HG03280 (cell line): ENCODE measurements around the gene SIX2.
"Not testable (repeated sequence)": the region's sequence is repeated elsewhere in the genome, so short reads cannot be mapped to it uniquely, and the experiment has no call there.

Experiments used
- ATAC-seq: cut with Tn5 transposase; IDR thresholded peaks from one replicate; pipeline ENCODE4 v1.9.1; 2021; ENCODE audit warnings: mild to moderate bottlenecking, moderate library complexity; ENCODE audit not compliant: unreplicated experiment

Gene SIX2

DNA sequence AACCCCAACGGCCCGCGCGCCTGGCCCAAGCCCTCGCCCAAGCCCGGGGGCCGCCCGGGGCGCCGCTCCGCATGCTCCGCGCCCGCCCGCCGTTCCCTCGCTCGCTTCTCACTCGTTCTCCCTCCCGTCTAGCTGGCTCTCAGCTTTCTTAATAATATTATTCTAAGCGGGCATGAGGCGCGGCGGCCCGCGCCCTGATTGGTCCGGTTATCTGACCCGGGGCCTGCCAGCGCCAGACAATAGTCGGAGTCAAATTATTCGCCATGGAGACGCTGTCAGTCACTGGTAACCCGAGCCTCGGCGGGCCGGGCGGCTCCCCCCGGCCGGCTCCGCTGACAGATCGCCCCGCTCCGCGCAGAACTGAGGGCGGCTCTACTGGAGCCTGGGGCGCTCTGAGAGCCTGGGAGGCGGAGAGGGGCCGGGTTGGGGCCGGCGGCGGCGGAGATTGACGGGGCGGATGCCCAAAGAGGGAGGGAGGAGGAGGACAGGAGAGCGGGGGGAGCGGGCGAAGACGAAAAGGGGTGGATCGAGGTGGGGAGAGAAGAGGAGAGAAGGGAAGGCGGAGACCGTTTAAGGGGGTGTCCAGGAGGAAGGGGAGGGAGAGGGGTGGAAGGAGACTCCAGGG, at the start of gene SIX2:
Gene SIX2, minus strand, starts transcription at position 150 of the 625 bp plus-strand sequence. CDS start 342 bp downstream, outside the sequence.
- ATAC-seq: no peak

DNA sequence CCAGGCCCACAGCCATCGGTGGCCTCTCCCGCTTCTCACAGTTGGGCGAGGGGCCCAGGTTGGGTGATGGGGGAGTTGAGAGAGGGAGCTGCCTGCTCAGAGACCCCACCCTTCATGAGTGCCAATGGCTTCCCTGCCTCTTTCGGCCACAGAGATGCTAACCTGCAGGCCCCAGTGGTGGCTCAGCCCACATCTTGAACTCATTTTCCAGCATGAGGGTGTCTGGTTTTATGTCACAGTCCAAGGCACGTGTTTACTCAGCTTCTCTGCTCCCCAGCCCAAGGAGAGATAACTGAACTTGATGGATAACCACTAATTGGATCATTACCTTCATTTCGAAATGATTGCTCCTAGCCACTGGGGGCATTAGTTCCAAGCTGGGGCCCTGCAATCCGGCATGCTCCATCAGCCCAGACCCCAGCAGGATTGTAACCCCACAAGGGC, 45.9 kb upstream of the SIX2 start:
- ATAC-seq: no peak

DNA sequence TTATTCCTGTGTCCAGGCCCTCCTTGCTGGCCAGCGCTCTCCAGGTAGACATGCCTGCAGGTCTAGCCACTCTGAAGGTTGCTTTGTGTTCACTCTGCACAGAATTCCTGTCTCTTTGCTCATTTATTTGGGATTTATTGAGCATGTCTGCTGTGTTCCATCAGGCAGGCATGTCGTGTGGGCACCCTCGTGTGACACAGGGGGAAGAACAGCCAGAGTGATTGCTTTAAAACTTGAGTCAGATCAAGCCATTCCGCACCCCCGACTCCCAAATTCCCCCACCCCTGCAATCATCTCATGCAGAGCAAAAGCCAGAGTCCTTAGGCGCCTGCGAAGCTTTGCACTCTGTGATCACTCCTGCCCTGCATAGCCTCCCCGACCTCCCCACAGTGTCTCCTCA, 44.7 kb upstream of the SIX2 start:
- no peak for ATAC-seq

DNA sequence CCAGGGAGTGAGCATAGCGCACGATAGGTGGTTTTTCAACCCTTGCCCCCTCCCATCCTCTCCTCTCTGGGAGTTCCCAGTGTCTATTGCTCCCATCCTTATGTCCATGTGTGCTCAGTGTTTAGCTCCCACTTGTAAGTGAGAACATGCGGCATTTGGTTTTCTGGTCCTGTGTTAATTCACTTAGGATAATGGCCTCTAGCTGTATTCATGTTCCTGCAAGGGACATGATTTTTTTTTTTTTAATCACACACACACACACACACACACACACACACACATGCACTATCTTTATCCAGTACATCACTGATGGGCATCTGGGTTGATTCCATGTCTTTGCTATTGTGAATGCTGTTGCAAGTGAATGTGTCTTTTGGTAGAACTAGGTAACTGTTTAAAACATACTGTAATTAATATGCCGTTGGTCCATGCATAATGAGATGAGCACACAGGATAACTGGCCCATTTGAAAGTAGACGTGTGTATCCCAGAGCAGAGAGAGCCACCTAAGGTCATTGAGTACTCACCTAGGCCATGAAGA, 43.2 kb upstream of the SIX2 start:
- ATAC-seq: no peak

DNA sequence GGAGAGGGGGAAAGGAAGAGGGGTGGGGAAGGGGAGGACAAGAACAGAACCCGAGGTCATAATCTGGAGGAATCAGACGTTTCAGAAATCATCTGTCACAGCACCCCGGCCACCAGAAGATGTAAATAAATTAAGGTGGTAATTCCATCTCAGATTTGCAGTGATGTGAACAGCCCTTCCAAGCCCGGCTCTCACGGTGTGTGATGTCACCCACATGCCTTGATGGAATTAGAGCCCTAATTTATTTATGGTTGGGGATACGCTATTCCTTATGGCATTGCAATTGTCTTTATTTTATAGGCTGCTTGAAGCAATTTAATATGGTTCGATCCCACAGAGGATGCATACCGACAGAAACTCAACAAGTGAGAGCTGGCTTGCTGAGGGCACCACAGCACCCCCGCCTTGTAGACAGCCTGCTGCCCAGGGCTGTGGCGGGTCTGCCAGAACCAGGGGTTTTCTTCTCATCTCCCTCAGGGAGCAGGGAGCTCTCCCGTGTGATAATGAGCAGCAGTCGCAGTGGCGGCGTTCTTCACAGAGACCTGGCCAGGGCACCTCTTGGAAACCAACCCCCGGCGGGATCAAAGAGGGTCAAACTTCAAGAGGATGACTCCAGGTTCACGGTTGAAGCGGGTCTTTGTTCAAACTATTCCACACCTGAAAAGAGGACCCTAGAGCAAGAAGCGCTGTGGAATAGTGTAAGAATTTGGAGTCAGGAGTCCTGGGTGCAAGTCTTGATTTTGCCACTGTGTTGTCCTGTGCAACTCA, 40.5 kb upstream of the SIX2 start:
- ATAC-seq: no peak

DNA sequence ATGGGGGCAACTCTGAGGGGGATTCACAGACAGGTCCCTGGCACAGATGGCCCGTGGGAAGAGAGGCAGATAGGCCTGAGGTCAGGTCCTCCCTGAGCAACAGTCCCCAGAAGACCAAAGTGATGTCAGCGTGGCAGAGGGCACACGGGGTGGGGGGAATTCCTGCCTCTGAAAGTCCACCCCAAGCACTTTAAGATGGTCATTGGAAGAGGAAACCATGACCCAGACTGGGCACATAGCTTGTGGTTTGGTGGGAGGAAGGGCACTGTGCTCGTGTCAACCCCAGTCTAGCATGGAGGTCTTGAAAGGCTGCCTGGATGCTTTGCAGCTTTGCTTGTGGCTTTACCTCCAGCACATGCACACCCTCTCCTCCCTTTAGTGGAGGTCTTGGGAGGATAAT, 38.0 kb upstream of the SIX2 start:
- ATAC-seq: no peak

DNA sequence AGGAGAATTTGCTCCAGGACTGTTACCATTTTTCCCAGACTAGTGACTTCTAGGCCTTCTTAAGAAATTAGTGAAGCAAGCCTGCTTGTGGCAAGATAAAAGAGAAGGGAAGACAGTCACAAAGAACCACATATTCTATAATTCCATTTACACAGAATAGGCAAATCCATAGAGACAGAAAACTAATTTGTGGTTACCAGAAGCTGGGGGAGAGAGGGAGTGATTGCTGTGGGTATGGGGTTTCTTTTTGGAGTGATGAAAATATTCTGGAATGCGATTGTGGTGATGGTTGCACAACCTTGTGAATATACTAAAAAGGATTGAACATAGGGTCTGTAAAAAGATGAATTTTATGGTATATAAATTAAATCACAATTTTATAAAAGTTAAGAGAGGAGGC, 37.5 kb upstream of the SIX2 start:
- no peak for ATAC-seq

DNA sequence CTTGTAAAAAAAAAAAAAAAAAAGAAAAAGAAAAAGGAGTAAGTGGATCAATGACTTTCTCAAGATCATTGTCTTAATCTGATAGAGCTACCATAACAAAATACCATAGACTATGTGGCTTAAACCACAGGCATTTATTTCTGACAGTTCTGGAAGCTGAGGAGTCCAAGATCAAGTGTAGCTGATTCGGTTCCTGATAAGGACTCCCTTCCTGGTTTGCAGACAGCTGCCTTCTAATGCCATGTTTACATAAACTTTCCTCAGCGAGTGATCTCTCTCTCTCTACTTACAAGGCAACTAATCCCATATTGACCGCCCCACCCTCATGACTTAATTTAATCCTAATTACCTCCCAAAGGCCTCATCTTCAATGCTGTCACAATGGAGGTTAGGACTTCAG, 36.5 kb upstream of the SIX2 start:
- no peak for ATAC-seq

DNA sequence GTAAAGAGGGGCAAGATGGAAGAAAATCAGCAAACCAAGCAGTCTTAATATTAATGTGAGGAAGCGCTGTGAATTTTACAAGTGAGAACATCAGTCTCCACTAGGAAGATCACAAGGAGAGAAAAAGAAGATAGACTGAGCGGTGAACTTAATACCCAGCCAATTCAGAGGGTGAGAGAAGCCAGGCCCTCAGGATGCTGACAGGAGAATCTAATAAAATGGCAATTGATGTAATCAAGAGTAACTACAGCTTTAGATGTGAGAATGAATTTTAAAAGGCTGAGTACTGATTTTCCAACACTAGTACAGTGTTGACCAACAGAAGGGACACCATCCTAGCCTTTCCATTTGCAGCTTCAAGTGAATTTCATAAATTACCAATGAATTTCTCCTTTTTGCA, 35.7 kb upstream of the SIX2 start:
- no peak for ATAC-seq

DNA sequence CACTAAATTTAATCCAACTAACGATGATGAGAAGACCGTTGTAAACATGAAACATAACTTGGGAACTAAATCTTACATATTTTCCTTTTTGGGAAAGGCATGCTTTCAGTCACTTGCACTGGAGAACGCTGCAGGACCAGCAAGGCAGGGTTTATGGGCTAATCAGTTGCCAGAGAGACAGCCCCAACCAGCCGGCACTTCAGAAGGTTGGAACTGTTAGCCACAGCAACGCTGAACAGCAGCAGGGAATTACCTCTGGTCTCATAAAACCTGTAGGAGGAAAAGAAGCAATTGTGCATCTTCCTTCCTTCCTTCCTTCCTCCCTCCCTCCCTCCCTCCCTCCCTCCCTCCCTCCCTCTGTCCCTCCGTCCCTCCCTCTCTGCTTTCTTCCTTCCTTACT, 33.9 kb upstream of the SIX2 start:
- ATAC-seq: no peak

DNA sequence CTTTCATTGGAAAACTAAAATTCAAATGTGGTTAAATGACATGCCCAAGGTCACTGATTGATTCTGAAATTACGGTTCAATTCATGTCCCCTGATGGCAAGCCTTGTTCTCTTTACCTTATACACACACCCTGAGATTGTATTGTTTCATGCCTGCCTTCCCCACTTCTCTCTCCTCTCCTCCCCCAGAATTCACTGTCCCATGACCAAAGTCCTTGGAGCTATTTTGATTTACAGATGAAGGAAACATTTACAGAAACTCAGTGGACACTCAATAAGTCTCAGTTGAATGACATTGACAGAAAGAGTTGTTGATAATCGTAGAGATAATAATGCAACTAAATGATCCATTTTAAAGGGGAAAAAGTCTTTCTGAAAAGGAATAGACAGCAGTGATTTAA, 33.1 kb upstream of the SIX2 start:
- no peak for ATAC-seq

DNA sequence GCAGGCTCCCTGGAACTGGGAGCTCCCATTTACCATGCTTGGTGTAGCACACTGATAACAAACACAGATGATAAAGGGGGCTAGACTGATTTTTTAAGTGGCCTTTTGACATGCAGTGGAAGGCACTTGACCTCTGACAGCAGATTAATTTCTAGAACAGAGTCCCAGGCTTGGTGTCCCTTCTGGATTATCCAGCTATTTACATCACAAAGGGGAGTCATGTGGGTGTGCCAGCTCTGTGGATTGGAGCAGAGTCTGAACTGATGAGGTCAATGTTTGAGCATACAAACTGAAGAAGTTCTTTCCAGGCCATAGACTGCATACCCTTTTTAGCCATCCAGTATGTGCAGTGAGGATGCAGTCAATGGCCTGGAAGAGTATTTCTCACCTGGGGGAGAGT, 31.5 kb upstream of the SIX2 start:
- no peak for ATAC-seq

DNA sequence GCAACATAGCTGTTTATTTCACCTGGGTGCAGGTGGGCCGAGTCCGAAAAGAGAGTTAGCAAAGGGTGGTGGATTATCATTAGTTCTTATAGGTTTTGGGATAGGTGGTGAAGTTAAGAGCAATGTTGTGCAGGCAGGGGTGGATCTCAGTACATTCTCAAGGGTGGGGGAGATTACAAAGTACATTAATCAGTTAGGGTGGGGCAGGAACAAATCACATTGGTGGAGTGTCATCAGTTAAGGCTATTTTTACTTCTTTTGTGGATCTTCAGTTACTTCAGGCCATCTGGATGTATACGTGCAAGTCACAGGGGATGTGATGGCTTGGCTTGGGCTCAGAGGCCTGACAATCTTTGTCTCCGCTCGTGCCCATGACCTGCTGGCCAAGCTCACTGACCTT, 30.6 kb upstream of the SIX2 start:
- ATAC-seq: not testable (repeated sequence)

DNA sequence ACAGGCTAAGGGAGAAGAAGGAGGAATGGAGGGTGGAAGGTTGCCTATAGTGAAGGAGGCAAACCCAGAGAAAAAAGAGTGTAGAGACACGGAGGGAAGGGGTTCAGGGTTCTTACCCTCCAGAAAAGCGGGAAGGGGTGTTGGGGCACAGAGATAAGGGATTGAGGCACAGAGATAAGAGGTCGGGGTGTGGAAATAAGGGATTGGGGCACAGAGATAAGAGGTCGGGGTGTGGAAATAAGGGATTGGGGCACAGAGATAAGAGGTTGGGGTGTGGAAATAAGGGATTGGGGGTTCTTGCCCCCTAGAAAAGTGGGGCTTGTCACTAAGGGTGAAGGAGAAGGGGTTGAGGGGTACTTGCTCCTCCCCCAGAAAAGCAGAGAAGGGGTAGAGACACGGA, 29.6 kb upstream of the SIX2 start:
- not testable (repeated sequence) for ATAC-seq

DNA sequence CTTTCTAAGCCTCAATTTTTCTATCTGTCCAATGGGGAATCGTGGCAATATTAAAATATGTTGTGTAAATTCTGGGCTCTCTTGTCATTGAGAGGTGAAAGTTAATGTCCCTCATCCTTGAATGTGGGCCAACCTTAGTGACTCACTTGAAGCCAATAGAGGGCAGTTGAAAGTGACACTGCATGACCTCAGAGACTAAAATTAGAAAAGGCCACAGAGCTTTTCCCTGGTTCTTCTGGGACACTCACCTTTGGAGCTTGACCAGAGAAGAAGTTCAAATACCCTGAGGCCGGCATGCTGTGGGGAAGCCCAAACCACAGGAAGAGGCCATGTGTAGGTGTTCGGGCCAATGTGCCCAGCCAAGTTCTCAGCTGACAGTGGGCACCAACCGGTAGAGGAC, 24.1 kb upstream of the SIX2 start:
- ATAC-seq: no peak

DNA sequence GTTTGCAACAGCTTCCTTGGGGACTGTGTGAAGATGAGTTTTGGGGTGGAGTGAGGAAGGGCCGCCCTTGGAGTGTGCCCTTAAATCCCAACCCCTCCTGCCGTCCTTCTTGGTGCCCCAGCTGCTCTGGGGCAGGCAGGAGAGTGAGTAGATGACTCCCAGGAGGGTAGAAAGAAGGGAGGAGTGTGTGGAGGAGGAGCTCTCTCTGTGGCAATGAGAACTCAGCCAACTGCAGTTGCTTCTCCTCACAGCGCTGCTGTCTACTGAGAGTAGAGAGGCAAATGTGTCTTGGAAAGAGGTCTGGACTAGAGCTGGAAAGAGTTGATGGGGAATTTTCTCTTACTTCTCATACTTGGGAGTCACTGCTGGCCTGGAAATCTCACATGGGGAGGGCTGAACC, 21.8 kb upstream of the SIX2 start:
- no peak for ATAC-seq

DNA sequence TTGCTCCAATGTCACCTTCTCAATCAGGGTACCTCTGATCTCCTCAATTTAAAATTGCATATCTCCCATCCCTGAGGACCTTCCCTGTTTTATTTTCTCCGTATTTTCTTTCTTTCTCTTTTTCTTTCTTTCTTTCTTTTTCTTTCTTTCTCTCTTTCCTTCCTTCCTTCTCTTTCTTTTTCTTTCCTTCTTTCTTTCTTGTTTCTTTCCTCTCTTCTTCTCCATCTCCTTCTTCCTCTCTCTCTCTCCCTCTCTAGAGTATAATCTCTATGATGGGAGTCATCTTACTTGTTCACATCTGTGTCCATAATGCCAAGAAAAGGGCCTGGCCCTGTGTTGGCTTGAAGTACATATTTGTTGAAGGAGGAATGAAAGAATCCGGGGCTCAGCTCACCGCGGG, 21.3 kb upstream of the SIX2 start:
- no peak for ATAC-seq

DNA sequence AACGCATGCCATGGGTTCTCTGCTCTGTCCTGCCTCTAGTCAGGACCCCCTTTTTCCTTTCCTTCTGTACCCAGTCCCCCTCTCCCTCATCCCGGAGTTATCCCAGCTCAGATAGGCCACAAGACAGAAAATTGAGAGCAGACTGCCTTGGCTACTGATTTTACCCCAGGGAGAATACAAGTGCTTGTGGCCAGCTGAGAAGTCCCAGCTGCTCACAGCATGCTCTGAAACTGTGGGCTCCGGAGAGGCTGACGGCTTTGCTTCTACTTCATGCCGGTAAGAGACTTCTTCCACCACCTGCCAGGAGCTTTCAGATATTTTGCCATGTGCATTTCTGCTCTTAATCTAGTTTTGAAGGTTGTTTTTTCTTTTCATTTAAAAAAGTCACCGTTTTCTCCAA, 20.0 kb upstream of the SIX2 start:
- no peak for ATAC-seq

DNA sequence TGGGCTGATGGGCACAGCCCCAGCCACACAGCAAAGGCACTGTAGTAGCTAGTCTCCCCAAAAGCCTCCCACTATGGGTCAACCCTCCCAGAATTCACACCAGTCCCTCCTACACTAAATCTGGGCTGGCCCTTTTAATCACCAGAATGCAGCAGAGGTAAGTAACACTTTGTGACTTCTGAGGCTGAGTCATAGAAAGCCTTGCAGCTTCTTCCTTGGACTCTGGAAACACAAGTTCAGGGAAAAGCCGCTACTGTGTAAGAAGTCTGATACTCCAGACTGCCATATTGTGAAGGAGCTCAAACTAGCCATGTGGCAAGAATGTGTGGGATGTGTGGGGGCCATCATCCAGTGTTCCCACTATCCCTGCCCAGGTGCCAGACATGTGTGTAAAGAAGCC, 19.0 kb upstream of the SIX2 start:
- no peak for ATAC-seq

DNA sequence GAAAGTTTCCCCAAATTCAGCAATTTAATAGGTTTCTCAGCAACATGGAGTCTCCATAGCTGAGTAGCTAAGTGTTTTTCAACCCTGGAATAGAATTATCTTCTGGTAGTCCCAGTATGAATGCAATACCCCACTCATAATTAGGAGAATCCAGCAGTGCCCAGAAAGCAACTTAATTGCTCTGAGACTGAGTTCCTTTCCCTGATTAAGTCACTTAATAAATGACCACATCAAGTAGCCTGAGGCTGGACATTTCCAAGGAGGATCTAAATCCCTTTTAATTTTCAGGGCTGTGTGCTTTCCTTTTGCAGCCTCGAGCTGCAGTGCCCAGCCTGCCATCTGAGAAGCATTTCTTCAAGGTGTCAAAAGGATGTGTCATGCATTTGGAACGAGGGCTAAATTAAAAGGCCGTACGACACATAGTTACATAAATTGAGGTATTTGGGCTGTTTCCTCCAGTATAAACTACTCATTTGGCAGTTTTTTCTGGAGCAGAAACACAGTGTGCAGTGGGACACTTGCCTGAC, 17.7 kb upstream of the SIX2 start:
- ATAC-seq: no peak

DNA sequence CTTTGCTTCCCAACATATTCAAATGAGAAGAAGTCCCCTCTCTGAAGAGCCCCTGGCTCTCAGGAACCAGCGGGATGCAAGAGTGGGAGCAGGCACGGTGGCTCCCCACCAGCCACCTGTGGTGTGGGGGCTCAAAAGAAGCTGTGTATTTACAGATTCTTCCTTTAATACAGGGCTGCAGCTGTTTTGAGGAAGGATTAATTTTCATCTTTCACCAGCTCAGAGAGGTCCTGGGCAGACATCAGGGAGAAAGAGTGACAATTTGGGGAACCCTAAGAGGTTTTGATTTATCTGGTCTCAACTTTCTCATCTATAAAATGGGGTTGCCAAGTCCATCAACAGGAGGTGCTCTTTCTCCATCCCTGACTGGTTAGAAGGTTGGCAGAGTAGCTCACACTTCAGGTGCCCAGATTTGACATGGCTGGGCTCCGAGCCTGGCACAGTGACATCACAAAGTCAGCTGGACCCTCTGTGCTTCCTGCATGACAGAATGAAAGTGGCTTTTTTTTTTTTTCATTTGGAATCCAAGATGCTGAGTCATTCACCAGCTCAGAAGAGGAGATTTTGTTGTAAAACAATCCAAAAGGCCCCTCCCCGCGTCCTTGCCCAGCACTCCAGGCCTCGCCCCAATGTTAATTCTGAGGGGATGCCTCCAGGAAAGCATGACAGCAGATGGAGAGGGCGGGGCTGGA, 15.5 kb upstream of the SIX2 start:
- ATAC-seq: no peak

DNA sequence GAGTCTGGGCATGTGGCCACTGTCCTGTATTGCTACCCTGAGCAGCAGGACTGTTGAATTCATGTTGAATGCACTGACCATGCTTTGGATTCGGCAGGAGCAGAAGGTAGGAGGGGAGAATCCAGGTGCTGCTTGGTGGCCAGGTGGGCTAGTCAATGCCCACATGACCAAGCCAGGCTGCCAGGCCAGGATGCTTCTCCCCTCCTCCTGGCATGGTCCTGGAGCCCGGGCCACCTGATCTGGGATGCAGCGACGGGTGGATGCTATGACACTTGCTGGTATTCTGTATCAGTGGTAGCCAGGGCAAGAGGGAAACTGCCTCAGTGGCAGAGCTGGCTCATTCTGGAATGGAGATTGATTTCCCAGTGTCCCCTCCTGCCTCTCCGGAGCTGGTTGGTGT, 14.8 kb upstream of the SIX2 start:
- no peak for ATAC-seq
